ENCODE data around the gene C22orf31. TPM values are rescaled to one million over a fixed set of nuclear protein-coding genes. Genes with fewer than 3 reads are reported as not detected.

C22orf31 gene
- polyA plus RNA-seq, 1 experiment = not detected

DNA sequence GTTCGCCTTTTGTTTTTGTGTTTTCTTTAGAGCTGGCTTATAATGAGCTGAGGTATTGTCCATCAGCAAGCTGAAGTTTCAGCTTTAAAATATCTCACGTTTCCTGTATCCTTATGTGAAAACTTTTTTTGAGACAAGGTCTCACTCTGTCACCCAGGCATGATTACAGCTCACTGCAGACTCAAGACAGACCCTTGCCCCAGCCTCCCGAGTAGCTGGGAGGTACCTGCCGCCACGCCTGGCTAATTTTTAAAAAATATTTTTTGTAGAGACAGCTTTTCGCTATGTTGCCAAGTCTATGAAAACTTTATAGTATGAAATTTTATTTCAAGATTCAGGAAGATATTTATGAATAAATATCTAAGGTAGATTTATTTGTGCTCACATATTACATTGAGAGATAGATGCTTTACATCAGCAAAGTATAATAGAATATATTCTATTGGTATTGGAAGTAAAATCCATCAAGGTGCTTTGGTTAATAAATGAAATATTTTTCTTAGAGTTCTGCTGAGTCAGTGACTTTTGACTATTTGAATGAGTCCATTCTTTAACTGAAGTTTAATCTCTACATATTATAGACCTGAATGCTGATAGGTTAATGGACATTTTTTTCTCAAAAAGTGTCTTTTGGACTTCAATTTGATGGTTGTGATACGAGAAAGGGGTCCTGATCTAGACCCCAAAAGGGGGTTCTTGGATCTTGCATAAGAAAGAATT, 21.4 kb upstream of the C22orf31 start:
- Histone ChIP-seq H3K27me3 (ENCODE audit: control insufficient read depth, insufficient read depth, low read length) (0 out of 2 replicates have a peak, but pooled peaks cover 2% of the 10 kb centered on the region), H3K4me3 (ENCODE audit: low read depth, low read length) (no peak overlapping the region), H3K36me3 (ENCODE audit: control insufficient read depth, insufficient read depth, low read length) (no peaks in the 10 kb centered on the region)
- no peak for DNase-seq (ENCODE audit: low read depth)
- no peak for TF ChIP-seq CTCF (IDR thresholded peaks at IDR 0.05; ENCODE audit: insufficient read depth, low read depth, low read length)
- ChIA-PET POLR2A (no interaction called here), CTCF (interaction anchor here (1.1 to 2.3 kb wide), 2 partner anchors 9 to 42 kb away, joined by 6 to 8 read pairs; no protein-coding TSS in a partner anchor)

DNA sequence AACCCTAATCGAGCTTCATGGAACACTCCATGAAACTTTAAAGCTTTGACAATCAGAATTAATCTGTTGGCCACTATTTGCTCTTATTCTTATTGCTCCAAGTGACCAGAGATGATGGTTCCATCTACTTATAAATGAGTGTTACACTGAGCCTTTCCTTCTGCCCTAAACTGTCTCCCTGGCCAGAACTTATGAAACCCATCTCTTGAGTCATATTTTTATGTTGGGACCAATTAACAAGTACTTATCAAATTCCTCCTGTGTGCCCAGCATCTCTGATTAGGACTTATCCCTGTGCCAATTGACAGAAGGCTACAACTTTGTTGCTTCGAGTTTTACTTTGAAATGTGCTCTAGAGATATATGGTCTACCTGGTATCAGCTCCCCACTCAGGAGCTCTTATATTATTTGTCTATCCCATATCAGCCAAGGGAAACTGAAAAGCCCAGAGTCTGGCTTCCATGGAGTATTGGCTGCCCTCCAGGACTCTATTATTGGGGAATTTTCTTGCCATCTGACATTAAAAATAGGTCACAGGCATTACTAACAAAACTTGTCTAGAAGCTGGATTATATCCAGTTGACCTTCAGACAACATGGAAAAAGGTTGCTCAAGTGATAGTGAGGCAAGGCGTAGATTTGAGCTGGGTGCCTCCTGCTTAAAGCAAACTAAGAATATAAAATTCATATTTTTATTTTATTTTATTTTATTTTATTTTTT, 20.0 kb upstream of the C22orf31 start:
- Histone ChIP-seq H3K4me3 (ENCODE audit: low read depth, low read length) (no peak overlapping the region), H3K27me3 (ENCODE audit: control insufficient read depth, insufficient read depth, low read length) (0 out of 2 replicates have a peak, but pooled peaks cover 2% of the 10 kb centered on the region), H3K36me3 (ENCODE audit: control insufficient read depth, insufficient read depth, low read length) (no peaks in the 10 kb centered on the region)
- no peak for TF ChIP-seq CTCF (IDR thresholded peaks at IDR 0.05; ENCODE audit: insufficient read depth, low read depth, low read length)
- no peak for DNase-seq (ENCODE audit: low read depth)
- POLR2A ChIA-PET = no interaction called here
- CTCF ChIA-PET = interaction anchor here (1.1 to 2.3 kb wide), 4 partner anchors 10 to 72 kb away, joined by 3 to 8 read pairs (median 6); no protein-coding TSS in a partner anchor

GRCh38 chr22:29080106-29080975, 18.7 kb upstream of the C22orf31 start:
- POLR2A ChIA-PET = no interaction called here
- no peak for DNase-seq (ENCODE audit: low read depth)
- H3K27me3 ChIP-seq (ENCODE audit: control insufficient read depth, insufficient read depth, low read length) = no peaks in the 10 kb centered on the region; the same call in 1 of the 2 replicates
- TF ChIP-seq CTCF (IDR thresholded peaks at IDR 0.05; ENCODE audit: insufficient read depth, low read depth, low read length) = no peak
- CTCF ChIA-PET = interaction anchor here (1.6 kb wide), 1 partner anchor 74 kb away, joined by 4 read pairs; no protein-coding TSS in a partner anchor
- no peaks in the 10 kb centered on the region for H3K36me3 ChIP-seq (ENCODE audit: control insufficient read depth, insufficient read depth, low read length)
- H3K4me3 ChIP-seq (ENCODE audit: low read depth, low read length) = no peak overlapping the region

DNA sequence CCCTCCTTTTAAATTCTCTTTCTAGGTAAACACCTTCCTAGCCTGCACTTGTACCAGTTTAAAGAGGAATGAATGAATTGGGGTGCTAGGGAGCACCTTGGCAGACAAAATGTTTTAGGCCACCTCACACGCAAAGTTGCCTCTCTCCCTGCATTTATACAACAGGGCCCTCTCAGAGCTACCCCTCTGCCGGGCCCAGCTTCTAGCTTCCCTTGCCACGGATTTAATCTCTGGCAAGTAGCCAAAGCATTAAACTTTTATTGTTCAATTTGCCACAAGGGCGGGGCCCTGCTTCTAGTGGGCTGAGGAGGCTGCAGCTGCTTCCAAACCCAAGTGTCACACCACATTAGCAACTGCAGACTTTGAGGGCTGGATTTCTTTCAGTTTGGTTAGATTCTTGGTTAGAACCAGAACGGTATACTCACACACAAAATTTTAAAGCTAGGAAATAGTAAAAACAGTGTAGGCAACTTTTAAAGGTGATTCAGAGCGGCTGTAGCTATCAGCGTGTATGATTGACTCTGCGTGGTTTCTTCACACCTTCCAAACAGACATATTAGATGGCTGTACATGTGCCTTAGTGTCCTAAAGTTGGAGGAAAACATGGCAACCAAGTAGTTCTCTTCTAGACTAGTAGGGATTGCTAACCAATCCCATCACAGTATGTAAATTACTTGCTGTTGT, 17.7 kb upstream of the C22orf31 start:
- DNase-seq (ENCODE audit: low read depth) = no peak
- ChIA-PET CTCF (interaction anchor here (1.6 kb wide), 1 partner anchor 74 kb away, joined by 4 read pairs; no protein-coding TSS in a partner anchor), POLR2A (no interaction called here)
- TF ChIP-seq CTCF (IDR thresholded peaks at IDR 0.05; ENCODE audit: insufficient read depth, low read depth, low read length) = no peak
- Histone ChIP-seq H3K4me3 (ENCODE audit: low read depth, low read length) (no peak overlapping the region), H3K27me3 (ENCODE audit: control insufficient read depth, insufficient read depth, low read length) (peaks cover 1% of the 10 kb centered on the region; the same call in 1 of the 2 replicates), H3K36me3 (ENCODE audit: control insufficient read depth, insufficient read depth, low read length) (no peaks in the 10 kb centered on the region)
